Adrenal gland (tissue), 12 donors: ENCODE results near the gene MEPCE. TPM values are rescaled to one million over a fixed set of nuclear protein-coding genes. Genes with fewer than 3 reads are reported as not detected.
"Not testable (repeated sequence)": the region's sequence is repeated elsewhere in the genome, so short reads cannot be mapped to it uniquely, and the experiment has no call there.

Source experiments
- DNase-seq, 7 donors: peaks; one replicate each; pipeline ENCODE4 v3.0.0-alpha.2; 2019 to 2020
- H3K27ac ChIP-seq, 5 donors: fragments of 200-600 bp; sonication (generic) in 4 of 5; 1 replicate in 3 of 5; 2 replicates in 2 of 5; pipeline versions ENCODE4 v1.5.1 to v1.8.0; 2016 to 2020; ENCODE audit warnings: mild to moderate bottlenecking in 1 of 5
- H3K27me3 ChIP-seq: fragments of 200-600 bp; 2 replicates; pipeline ENCODE4 v1.8.0; 2021
- H3K36me3 ChIP-seq, 2 donors: fragments of 200-600 bp; replicated peaks in 1 of 2; 1 replicate in 1 of 2; 2 replicates in 1 of 2; pipeline versions ENCODE4 v1.5.1 to v1.8.0; 2018 to 2022
- H3K4me1 ChIP-seq, 2 donors: fragments of 200-600 bp; replicated peaks in 1 of 2; 1 replicate in 1 of 2; 2 replicates in 1 of 2; pipeline versions ENCODE4 v1.5.1 to v1.8.0; 2018 to 2021
- H3K4me3 ChIP-seq, 4 donors: fragments of 200-600 bp; sonication (generic) in 3 of 4; one replicate each; pipeline ENCODE4 v1.5.1; 2016 to 2018
- H3K9me3 ChIP-seq, 3 donors: fragments of 200-600 bp; sonication (generic) in 1 of 3; replicated peaks in 1 of 3; 1 replicate in 2 of 3; 2 replicates in 1 of 3; pipeline versions ENCODE4 v1.5.1 to v1.8.0; 2016 to 2021
- CTCF ChIP-seq, 6 experiments: fragments of 450-650 bp in 4 of 6; fragments of 200-600 bp in 2 of 6; sonication (generic) in 1 of 6; IDR thresholded peaks; 1 replicate in 5 of 6; 2 replicates in 1 of 6; pipeline versions ENCODE4 v1.5.1 to v1.8.0; 2016 to 2021; ENCODE audit warnings: antibody characterized with exemption in 6 of 6, mild to moderate bottlenecking in 2 of 6, moderate library complexity in 1 of 6
- POLR2A ChIP-seq, 2 donors: fragments of 450-650 bp; IDR thresholded peaks; one replicate each; pipeline ENCODE4 v1.6.1; 2017; ENCODE audit warnings: antibody characterized with exemption in 2 of 2, mild to moderate bottlenecking in 2 of 2, moderate library complexity in 1 of 2
- WGBS, 4 donors: extraction: QIAGEN DNeasy Blood & Tissue Kit in 2 of 4; methylation state at CpG; one replicate each; pipeline versions ENCODE4 v1.1.5 to v1.1.7; 2013 to 2017; 5-methylcytosine and 5-hydroxymethylcytosine counted together
- intact Hi-C, 2 donors: fragments of 100-400 bp; cut with DNase I; formaldehyde crosslinking; loops; one replicate each; pipeline versions ENCODE4 v1.14.1 to v1.15.0; 2022 to 2023
- polyA plus RNA-seq, 3 donors: library from polyadenylated mRNA; stranded (reverse); fragments of 200-250 nt in 2 of 3; fragments of 350-450 nt in 1 of 3; fragmentation: Illumina TruSeq in 1 of 3; extraction: RNeasy Lipid Tissue Mini Kit (QIAGEN cat#74804) in 1 of 3; gene quantifications; one replicate each; pipeline ENCODE4 v1.2.3, GENCODE V29; 2013 to 2014
- total RNA-seq, 9 donors: library from RNA; depleted of rRNA in 4 of 9; stranded (reverse); fragments of >200 nt in 4 of 9; fragments of 120-200 nt in 1 of 9; fragmentation: NEBNext Ultra II Directional in 1 of 9; extraction: Animal tissue kit (Norgen Biotek cat#: 25700) in 1 of 9; gene quantifications; one replicate each; pipeline versions ENCODE4 v1.1.0 to v1.2.4, GENCODE V29; 2013 to 2023
- donor health status: healthy with polysubstance abuse.
- donor health status: Bipolar disorder and iron deficiency.
- donor health status: DM: yes; HTN: yes; CAD: no.
- donor health status: DM: no; HTN: no; CAD: no.
- donor health status: DM: no; HTN: no; CAD: no.
- donor health status: DM: yes; HTN: yes; CAD: no.

Gene MEPCE
- total and polyA plus RNA-seq, 12 donors, result 24.8 to 76.8 (median 51.8) TPM

GRCh38 chr7:100435401-100436304, 6.0 kb downstream of the MEPCE start:
- DNase-seq, result peak in 4 of 7 donors; percentile 50 to 68 (median 56)
- Histone ChIP-seq H3K27ac (peak overlapping the region; percentile 90 to 98 (median 94)), H3K4me1 (peaks cover 28 to 67% of the 10 kb centered on the region in 2 donors), H3K36me3 (peaks cover 0 to 29% of the 10 kb centered on the region in 2 donors), H3K27me3 (no peaks in the 10 kb centered on the region), H3K4me3 (peak overlapping the region; percentile 49 to 98 (median 86)), H3K9me3 (no peaks in the 10 kb centered on the region)
- TF ChIP-seq POLR2A (IDR thresholded peaks at IDR 0.05) (no peak), CTCF (IDR thresholded peaks at IDR 0.05) (no peak)
- intact Hi-C loops, result no loop called here
- WGBS, 4 donors, result 1 to 16% (median 4%) methylated on average over 6 to 81 of the region's 81 CpGs

- Histone ChIP-seq H3K9me3 (no peaks in the 10 kb centered on the region), H3K36me3 (peaks cover 0 to 26% of the 10 kb centered on the region in 2 donors), H3K4me1 (peaks cover 17 to 49% of the 10 kb centered on the region in 2 donors), H3K27ac (peak overlapping the region in 4 of 5 donors; percentile 94 to 98 (median 94)), H3K27me3 (no peaks in the 10 kb centered on the region), H3K4me3 (no peak overlapping the region)
- DNase-seq, result peak in 2 of 7 donors; percentile 53 to 71
- 84 to 91% (median 88%) methylated on average over 28 of the region's 28 CpGs for WGBS, 4 donors
- TF ChIP-seq POLR2A (IDR thresholded peaks at IDR 0.05) (no peak), CTCF (IDR thresholded peaks at IDR 0.05) (no peak)
- intact Hi-C loops, result no loop called here
These were observed 7.8 kb downstream of the MEPCE start for GRCh38 chr7:100437150-100438100.

- Histone ChIP-seq H3K27me3 (no peaks in the 10 kb centered on the region), H3K27ac (peak overlapping the region in 2 of 5 donors; percentile 94 to 95), H3K4me3 (no peak overlapping the region), H3K4me1 (peaks cover 17 to 47% of the 10 kb centered on the region in 2 donors), H3K9me3 (no peaks in the 10 kb centered on the region), H3K36me3 (peaks cover 0 to 18% of the 10 kb centered on the region in 2 donors)
- DNase-seq, result no peak
- intact Hi-C loops, result no loop called here
- WGBS, 4 donors, result 44 to 50% (median 47%) methylated on average over 2 of the region's 2 CpGs
- TF ChIP-seq POLR2A (IDR thresholded peaks at IDR 0.05), result no peak
- no peak for TF ChIP-seq CTCF (IDR thresholded peaks at IDR 0.05)
These were observed 8.5 kb downstream of the MEPCE start for GRCh38 chr7:100438172-100438571.

- H3K9me3 ChIP-seq, intact Hi-C loops, H3K27me3 ChIP-seq, H3K4me3 ChIP-seq: not testable (repeated sequence)
- H3K36me3 ChIP-seq, result peaks cover 0 to 13% of the 10 kb centered on the region in 2 donors
- H3K27ac ChIP-seq, result peak overlapping the region in 3 of 5 donors; percentile 72 to 95 (median 89)
- peak in 1 of 7 donors; percentile 50 for DNase-seq
- 91 to 95% (median 93%) methylated on average over 8 of the region's 8 CpGs for WGBS, 4 donors
- H3K4me1 ChIP-seq, result peaks cover 17 to 43% of the 10 kb centered on the region in 2 donors
These were observed 9.1 kb downstream of the MEPCE start for GRCh38 chr7:100438731-100439130.

GRCh38 chr7:100439244-100439643, 9.6 kb downstream of the MEPCE start:
- WGBS, 4 donors, result 58 to 68% (median 64%) methylated on average over 7 of the region's 7 CpGs
- intact Hi-C loops, H3K36me3 ChIP-seq, H3K27me3 ChIP-seq, H3K4me3 ChIP-seq, H3K9me3 ChIP-seq: not testable (repeated sequence)
- peak in 1 of 7 donors; percentile 49 for DNase-seq
- Histone ChIP-seq H3K27ac (peak overlapping the region; percentile 64 to 95 (median 72)), H3K4me1 (peaks cover 20 to 43% of the 10 kb centered on the region in 2 donors)
